Stimulated activated CD8-positive, alpha-beta memory T cell treated with anti-CD3 and anti-CD28 coated beads, Interleukin-7, amount 100 ng/mL, for 1 hour (primary cell): ENCODE data around the gene CACNG3.
"Not testable (repeated sequence)": the region's sequence is repeated elsewhere in the genome, so short reads cannot be mapped to it uniquely, and the experiment has no call there.

Experiments
- DNase-seq, 2 donors: peaks; one replicate each; pipeline ENCODE4 v3.0.0-alpha.2; 2020; ENCODE audit warnings: low read depth in 2 of 2

The CACNG3 gene

DNA sequence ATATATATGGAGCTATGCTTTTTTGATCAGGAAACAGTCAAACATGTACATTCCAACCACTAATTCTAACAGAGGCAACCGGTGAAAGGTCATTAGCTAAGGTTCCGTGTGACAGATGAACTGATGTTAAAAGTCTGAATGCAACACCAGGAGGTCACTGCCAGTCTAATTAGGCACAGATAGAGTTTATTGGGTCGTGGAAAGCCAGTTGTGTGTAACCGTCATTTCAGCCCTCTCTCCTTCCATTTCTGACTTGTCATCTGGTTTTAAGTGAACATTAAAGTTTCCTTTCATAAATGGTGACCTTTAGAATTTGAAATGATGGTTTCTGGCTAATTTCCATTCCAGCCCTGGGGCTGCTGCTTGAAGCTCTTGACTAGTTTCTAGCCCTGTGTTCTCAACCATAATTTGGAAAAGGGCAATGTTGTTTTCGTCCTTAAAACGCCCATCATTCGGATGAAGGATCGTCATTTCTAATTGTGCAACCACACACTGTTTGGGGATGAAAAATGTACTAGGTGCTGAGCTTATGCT lies 23.9 kb downstream of the CACNG3 start:
- DNase-seq = no peak

- no peak for DNase-seq
Observed at GRCh38 chr16:24281466-24281865, 25.3 kb downstream of the CACNG3 start.

GRCh38 chr16:24282141-24282540 lies 26.0 kb downstream of the CACNG3 start:
- DNase-seq = no peak

DNA sequence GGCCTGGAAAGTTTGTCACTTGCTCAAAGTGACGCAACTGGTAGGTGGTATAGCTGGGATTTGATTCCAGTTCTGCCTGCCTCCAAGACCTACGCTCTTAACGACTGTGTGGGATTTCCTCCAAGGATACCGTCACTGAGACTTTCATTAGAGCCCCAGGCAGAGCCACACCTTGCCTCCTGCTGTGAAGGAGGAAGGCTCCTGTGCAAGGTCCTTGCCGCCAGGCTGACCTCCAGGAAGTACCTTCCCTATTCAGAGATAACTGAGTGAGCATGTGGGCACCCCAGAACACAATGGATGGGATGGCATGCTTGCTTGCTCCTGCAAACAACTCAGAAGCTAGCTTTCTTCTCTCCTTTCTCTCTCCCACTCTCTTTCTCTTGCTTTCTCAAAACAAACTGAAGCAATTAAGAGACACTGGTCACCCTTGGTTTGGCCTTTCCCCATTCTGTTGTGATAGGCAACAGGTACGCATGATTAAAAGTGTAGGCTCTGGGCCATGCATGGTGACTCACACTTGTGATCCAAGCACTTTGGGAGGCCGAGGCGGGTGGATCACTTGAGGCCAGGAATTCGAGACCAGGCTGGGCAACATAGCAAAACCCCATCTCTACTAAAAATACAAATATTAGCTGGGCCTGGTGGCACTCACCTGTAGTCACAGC lies 30.7 kb downstream of the CACNG3 start:
- no peak for DNase-seq

- no peak for DNase-seq
Observed at GRCh38 chr16:24288516-24288915, 32.4 kb downstream of the CACNG3 start.

DNA sequence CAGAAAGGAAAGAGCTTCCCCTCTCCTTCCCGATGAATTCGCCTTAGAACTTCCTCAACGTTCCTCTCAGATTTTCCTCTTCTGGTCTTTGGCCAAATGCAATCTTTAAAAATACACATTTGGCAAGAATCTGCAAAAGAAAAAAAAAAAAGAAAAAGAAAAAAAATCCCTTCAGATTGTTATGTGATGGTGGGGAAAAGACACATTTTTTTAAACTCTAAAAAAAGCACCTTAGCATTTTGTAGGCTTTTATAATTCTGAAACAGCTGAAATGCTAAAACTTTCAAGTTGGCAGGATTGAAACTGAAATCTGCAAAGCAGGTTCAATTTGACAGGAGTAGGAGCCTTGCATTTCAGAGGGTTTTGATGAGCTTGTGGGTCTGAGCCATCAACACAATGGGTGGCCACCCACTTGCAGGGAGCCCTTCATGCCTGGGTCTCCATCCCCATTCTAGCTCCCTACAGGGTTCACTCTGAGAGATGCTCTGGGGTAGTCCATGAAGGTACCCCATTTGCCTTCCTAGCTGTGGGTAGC lies 33.1 kb downstream of the CACNG3 start:
- no peak for DNase-seq

- DNase-seq = no peak
Observed at GRCh38 chr16:24291932-24292331, 35.8 kb downstream of the CACNG3 start.

DNA sequence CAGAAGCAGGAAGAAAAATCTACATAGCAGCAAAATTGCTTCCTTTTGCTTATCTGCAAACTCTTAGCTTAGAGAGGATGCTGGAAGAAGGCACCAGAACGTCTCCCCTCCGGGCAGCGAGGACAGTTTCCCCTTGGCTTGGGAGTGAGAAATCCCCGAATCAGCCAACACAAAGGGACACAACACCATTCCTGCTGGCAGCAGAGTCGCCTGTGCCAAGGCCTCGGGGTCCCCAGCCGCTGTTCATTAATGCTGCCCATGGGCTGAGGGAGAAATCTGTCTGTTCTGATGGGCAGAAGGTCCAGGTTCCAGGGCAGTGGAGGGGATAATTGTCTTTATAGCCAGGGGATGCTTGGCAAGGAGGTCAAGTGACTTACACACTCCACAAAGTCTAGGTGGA lies 38.0 kb downstream of the CACNG3 start:
- DNase-seq = no peak

- DNase-seq = no peak
Observed at GRCh38 chr16:24297375-24297774, 41.2 kb downstream of the CACNG3 start.

DNA sequence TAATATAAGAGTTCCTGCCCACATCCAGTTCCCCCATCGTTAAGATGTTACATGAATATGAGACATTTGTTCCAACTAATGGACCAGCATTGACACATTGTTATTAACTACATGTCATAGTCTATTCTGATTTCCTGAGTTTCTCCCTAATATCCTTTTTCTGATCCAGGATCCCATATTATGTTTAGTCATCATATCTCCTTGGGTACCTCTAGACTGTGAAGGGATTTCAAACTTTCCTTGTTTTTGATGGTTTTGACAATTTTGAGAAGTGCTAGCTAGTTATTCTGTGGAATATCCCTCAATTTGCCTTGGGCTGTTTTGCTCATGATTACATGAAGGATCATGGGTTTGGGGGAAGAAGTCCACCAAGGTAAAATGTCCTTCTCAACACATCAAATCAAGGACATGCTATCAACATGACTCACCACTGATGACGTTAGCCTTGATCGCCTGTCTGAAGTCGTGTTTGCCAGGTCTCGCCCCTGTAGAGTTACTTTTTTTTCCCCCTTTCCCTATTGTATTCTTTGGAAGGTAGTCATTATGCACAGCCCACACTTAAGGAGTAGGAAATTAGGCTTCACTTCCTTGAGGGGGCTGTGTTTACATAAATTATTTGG lies 42.5 kb downstream of the CACNG3 start:
- DNase-seq = no peak

DNA sequence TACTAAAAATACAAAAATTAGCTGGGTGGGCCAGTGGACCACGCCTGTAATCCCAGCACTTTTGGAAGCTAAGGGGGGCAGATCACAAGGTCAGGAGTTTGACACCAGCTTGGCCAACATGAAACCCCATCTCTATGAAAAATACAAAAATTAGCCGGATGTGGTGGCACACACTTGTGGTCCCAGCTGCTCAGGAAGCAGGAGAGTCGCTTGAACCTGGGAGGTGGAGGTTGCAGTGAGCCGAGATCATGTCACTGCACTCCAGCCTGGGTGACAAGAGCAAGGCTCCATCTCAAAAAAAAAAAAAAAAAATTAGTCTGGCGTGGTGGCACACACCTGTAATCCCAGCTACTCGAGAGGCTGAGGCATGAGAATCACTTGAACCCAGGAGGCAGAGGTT lies 44.6 kb downstream of the CACNG3 start:
- not testable (repeated sequence) for DNase-seq

- no peak for DNase-seq
Observed at GRCh38 chr16:24302636-24303035, 46.5 kb downstream of the CACNG3 start.

DNA sequence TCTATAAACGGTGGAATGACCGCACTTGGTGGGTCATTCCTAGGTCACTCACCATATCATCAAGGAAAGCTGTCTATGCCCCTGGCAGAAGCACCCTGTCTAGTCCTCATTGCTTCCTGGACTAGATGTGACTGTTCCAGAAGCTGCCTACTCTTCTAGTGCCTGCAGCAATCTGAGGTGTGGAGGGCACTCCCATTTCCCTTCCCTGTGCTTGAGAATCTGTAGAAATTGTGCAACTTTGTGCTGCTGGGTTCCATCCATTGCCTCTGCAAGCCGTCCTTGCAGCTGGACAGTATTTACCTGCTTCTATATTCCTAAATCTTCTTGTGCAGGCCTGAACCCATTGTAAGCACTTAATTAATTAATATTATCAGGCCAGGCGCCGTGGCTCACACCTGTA lies 52.1 kb downstream of the CACNG3 start:
- no peak for DNase-seq

- DNase-seq = no peak
Observed at GRCh38 chr16:24309258-24310142, 53.4 kb downstream of the CACNG3 start.

- DNase-seq = no peak
Observed at GRCh38 chr16:24315343-24315742, 59.2 kb downstream of the CACNG3 start.

DNA sequence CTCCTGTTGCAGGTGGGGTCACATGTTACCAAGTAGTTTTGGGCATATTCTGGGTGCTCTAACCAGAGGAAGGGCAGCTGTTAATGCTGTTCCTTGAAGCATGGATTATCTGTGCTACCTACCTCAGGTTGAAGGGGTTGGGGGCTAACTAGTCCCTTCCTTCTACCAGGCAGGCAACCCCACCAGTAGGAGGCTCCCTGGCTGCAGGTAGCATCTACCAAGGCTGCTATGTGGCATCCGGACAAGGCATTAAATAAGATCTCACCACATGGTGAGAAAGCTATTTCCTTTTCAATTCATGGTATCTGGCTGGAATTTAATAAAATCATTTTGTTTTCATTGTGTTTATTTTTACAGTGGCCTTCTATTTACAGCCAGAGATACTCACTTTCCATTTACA lies 62.5 kb downstream of the CACNG3 start:
- no peak for DNase-seq

- DNase-seq = no peak
Observed at GRCh38 chr16:24319126-24319814, 63.1 kb downstream of the CACNG3 start.

- no peak for DNase-seq
Observed at GRCh38 chr16:24322106-24322505, 66.0 kb downstream of the CACNG3 start.

GRCh38 chr16:24324421-24324820 lies 68.3 kb downstream of the CACNG3 start:
- no peak for DNase-seq

DNA sequence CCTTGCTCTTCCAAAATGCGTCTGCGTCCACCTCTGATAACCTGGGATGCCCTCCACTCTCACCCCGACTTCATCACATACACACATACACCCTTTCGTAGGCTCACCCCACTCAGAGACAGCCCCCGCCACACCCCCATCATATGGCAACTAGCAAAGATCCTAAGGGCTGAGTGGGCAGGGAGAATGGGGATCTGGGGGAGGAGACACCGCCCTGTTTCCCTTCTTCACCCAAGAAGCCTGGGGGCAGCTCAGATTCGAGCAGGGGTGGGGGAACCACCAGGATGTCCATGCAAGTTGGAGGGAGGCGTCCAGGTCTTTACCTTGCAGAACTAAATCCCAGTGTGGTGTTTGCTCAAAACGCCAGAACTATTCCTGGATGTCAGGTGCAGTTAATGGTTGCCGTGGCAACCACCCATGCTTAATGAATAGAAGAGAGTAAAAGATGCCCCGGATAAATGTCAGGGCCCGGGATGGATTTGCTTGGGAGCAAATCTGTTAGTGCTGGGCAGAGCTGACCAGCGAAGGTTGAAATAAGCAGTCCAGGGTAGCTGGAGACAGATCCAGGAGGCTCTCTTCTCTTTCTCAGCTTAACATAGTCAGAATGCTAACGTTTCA lies 72.8 kb downstream of the CACNG3 start:
- no peak for DNase-seq

DNA sequence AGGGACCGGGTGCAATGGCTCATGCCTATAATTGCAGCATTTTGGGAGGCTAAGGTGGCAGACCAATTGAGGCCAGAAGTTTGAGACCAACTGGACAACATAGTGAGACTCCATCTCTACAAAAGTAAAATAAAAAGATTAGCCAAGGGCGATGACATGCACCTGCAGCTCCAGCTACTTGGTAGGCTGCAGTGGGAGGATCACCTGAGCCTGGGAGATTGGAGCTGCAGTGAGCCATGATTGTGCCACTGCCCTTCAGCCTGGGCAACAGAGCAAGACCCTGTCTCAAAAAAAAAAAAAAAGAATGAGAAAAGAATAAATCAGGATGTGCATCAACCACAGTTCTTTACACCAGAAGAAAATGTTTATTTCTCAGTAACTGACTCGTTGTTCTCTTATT lies 76.0 kb downstream of the CACNG3 start:
- no peak for DNase-seq
